Upper lobe of left lung (tissue), 6 donors: ENCODE results near the gene ARHGEF7. TPM values are rescaled to one million over a fixed set of nuclear protein-coding genes. Genes with fewer than 3 reads are reported as not detected.

Experiments used
- ATAC-seq, 2 donors: fragments of 200-7000 bp; cut with Tn5 transposase; one replicate each; pipeline ENCODE4 v1.9.1; 2022; ENCODE audit warnings: mild to moderate bottlenecking in 2 of 2, moderate library complexity in 2 of 2; ENCODE audit not compliant: low FRiP score in 2 of 2
- DNase-seq, 2 donors: peaks; one replicate each; pipeline ENCODE4 v3.0.0-alpha.2; 2019 to 2020
- H3K27ac ChIP-seq, 4 donors: fragments of 200-600 bp; sonication (generic); one replicate each; pipeline ENCODE4 v1.5.1; 2016 to 2019
- H3K27me3 ChIP-seq, 4 donors: fragments of 200-600 bp; sonication (generic); one replicate each; pipeline ENCODE4 v1.5.1; 2017 to 2019
- H3K36me3 ChIP-seq, 4 donors: fragments of 200-600 bp; sonication (generic); one replicate each; pipeline ENCODE4 v1.5.1; 2016 to 2019
- H3K4me1 ChIP-seq, 4 donors: fragments of 200-600 bp; sonication (generic); one replicate each; pipeline ENCODE4 v1.5.1; 2018 to 2019
- H3K4me3 ChIP-seq, 4 donors: fragments of 200-600 bp; sonication (generic); one replicate each; pipeline ENCODE4 v1.5.1; 2017 to 2019; ENCODE audit warnings: mild to moderate bottlenecking in 2 of 4, moderate library complexity in 1 of 4
- H3K9me3 ChIP-seq, 4 donors: fragments of 200-600 bp; sonication (generic); one replicate each; pipeline ENCODE4 v1.5.1; 2018 to 2019
- CTCF ChIP-seq, 6 experiments: fragments of 450-650 bp in 4 of 6; fragments of 200-600 bp in 2 of 6; sonication (generic) in 2 of 6; IDR thresholded peaks; one replicate each; pipeline ENCODE4 v1.5.1; 2016 to 2019; ENCODE audit warnings: antibody characterized with exemption in 6 of 6
- EP300 ChIP-seq, 4 donors: sonication (generic); formaldehyde crosslinking; IDR thresholded peaks; one replicate each; pipeline ENCODE4 v1.5.1; 2017; ENCODE audit warnings: antibody characterized with exemption in 4 of 4, control low read depth in 2 of 4
- POLR2A ChIP-seq, 4 donors: fragments of 450-650 bp; IDR thresholded peaks; one replicate each; pipeline ENCODE4 v1.5.1; 2016 to 2017; ENCODE audit warnings: antibody characterized with exemption in 4 of 4, mild to moderate bottlenecking in 2 of 4
- POLR2AphosphoS5 ChIP-seq, 2 donors: sonication (generic); formaldehyde crosslinking; IDR thresholded peaks; one replicate each; pipeline ENCODE4 v1.5.1; 2017; ENCODE audit warnings: antibody characterized with exemption in 2 of 2
- WGBS, 2 donors: methylation state at CpG; one replicate each; pipeline ENCODE4 v1.1.5; 2017 to 2018; 5-methylcytosine and 5-hydroxymethylcytosine counted together
- total RNA-seq, 6 donors: library from RNA; depleted of rRNA in 4 of 6; stranded (reverse); fragments of >200 nt in 4 of 6; gene quantifications; one replicate each; pipeline versions ENCODE4 v1.1.0 to v1.2.1, GENCODE V29; 2016 to 2021
- donor health status: DM: no; HTN: no; CAD: no; lungs with moderate emphysema.
- donor health status: DM: no; HTN: yes; CAD: no; lungs with severe emphysema.

ARHGEF7 gene
- total RNA-seq, 6 donors from 2014 or later = 50.3 to 130 (median 67.4) TPM

GRCh38 chr13:111217641-111218040 lies 102.5 kb downstream of the ARHGEF7 start:
- peak; percentile 48 to 82 for DNase-seq
- peak; percentile 50 to 58 for ATAC-seq
- H3K27me3 ChIP-seq = no peaks in the 10 kb centered on the region
- H3K4me3 ChIP-seq = no peak overlapping the region
- H3K9me3 ChIP-seq = no peaks in the 10 kb centered on the region
- H3K27ac ChIP-seq = peak overlapping the region in 1 of 4 donors; percentile 23
- TF ChIP-seq CTCF (IDR thresholded peaks at IDR 0.05) = no peak
- TF ChIP-seq POLR2A (IDR thresholded peaks at IDR 0.05) = no peak
- no peak for TF ChIP-seq EP300 (IDR thresholded peaks at IDR 0.05)
- TF ChIP-seq POLR2AphosphoS5 (IDR thresholded peaks at IDR 0.05) = no peak
- peaks cover 13 to 34% (median 22%) of the 10 kb centered on the region in 4 donors for H3K4me1 ChIP-seq
- peaks cover 0 to 7% (median 0%) of the 10 kb centered on the region in 4 donors for H3K36me3 ChIP-seq
- 76 to 80% methylated on average over 13 of the region's 13 CpGs for WGBS, 2 donors

- DNase-seq = no peak
- TF ChIP-seq POLR2AphosphoS5 (IDR thresholded peaks at IDR 0.05) (no peak), CTCF (IDR thresholded peaks at IDR 0.05) (no peak), POLR2A (IDR thresholded peaks at IDR 0.05) (no peak), EP300 (IDR thresholded peaks at IDR 0.05) (no peak)
- no peaks in the 10 kb centered on the region for H3K27me3 ChIP-seq
- no peaks in the 10 kb centered on the region for H3K9me3 ChIP-seq
- 49 to 52% methylated on average over 4 of the region's 4 CpGs for WGBS, 2 donors
- no peak overlapping the region for H3K4me3 ChIP-seq
- peaks cover 0 to 7% (median 0%) of the 10 kb centered on the region in 4 donors for H3K36me3 ChIP-seq
- no peak for ATAC-seq
- peaks cover 11 to 29% (median 23%) of the 10 kb centered on the region in 4 donors for H3K4me1 ChIP-seq
- H3K27ac ChIP-seq = peak overlapping the region in 2 of 4 donors; percentile 14 to 30
Measured at GRCh38 chr13:111219280-111219679, 104.2 kb downstream of the ARHGEF7 start.

- DNase-seq = peak in 1 of 2 donors; percentile 56
- TF ChIP-seq EP300 (IDR thresholded peaks at IDR 0.05) (no peak), POLR2A (IDR thresholded peaks at IDR 0.05) (no peak), CTCF (IDR thresholded peaks at IDR 0.05) (no peak)
- ATAC-seq = peak; percentile 20 to 56
- Histone ChIP-seq H3K9me3 (no peaks in the 10 kb centered on the region), H3K4me3 (no peak overlapping the region), H3K27ac (peak overlapping the region in 2 of 4 donors; percentile 31 to 35), H3K36me3 (peaks cover 0 to 10% (median 0%) of the 10 kb centered on the region in 4 donors), H3K27me3 (no peaks in the 10 kb centered on the region), H3K4me1 (peaks cover 8 to 22% (median 17%) of the 10 kb centered on the region in 4 donors)
- 72 to 76% methylated on average over 8 of the region's 8 CpGs for WGBS, 2 donors
Measured at GRCh38 chr13:111219950-111220349, 104.8 kb downstream of the ARHGEF7 start.

GRCh38 chr13:111225166-111225565 lies 110.1 kb downstream of the ARHGEF7 start:
- no peak for ATAC-seq
- H3K27me3 ChIP-seq = no peaks in the 10 kb centered on the region
- WGBS, 2 donors = 90 to 95% methylated on average over 6 of the region's 6 CpGs
- H3K36me3 ChIP-seq = peaks cover 0 to 18% (median 4%) of the 10 kb centered on the region in 4 donors
- DNase-seq = no peak
- H3K27ac ChIP-seq = no peak overlapping the region
- H3K4me1 ChIP-seq = peaks cover 3 to 17% (median 8%) of the 10 kb centered on the region in 4 donors
- no peaks in the 10 kb centered on the region for H3K9me3 ChIP-seq
- no peak overlapping the region for H3K4me3 ChIP-seq
- TF ChIP-seq CTCF (IDR thresholded peaks at IDR 0.05) = no peak
- no peak for TF ChIP-seq EP300 (IDR thresholded peaks at IDR 0.05)
- TF ChIP-seq POLR2AphosphoS5 (IDR thresholded peaks at IDR 0.05) = no peak
- TF ChIP-seq POLR2A (IDR thresholded peaks at IDR 0.05) = no peak
